Measurements from ENCODE around the gene ABLIM2. TPM values are rescaled to one million over a fixed set of nuclear protein-coding genes. Genes with fewer than 3 reads are reported as not detected.

ABLIM2 gene
- total and polyA plus RNA-seq, 2 of the 13 experiments (the other 11 are each of a cell fraction or from before 2014, with no cell fraction given), result 0.20 to 0.37 TPM

DNA sequence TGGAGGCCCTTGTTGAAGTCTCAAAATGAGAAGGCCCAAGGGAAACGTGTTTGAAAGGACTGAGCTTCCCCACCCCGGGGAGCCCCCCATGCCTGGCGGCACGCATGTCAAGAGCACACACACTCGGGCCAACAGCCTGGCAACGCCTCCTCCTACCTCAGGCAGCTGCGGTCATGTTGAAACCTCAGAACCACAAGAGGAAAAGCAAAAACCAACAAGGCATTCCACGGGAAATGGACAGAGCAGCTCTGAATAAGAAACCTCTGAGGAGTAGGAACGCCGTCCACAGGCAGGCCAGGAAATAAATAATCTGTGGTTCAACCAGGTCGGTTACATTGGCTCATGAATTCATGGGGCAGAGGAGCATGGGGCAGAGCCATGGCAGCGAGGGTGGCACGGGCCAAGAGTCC lies 123.2 kb downstream of the ABLIM2 start:
- H3K4me3 ChIP-seq (replicated peaks in 1 of 3; ENCODE audit: insufficient read depth in 1 of 3, low read depth in 2 of 3, low read length in 3 of 3), result no peak overlapping the region
- POLR2A ChIA-PET, result no interaction called here

DNA sequence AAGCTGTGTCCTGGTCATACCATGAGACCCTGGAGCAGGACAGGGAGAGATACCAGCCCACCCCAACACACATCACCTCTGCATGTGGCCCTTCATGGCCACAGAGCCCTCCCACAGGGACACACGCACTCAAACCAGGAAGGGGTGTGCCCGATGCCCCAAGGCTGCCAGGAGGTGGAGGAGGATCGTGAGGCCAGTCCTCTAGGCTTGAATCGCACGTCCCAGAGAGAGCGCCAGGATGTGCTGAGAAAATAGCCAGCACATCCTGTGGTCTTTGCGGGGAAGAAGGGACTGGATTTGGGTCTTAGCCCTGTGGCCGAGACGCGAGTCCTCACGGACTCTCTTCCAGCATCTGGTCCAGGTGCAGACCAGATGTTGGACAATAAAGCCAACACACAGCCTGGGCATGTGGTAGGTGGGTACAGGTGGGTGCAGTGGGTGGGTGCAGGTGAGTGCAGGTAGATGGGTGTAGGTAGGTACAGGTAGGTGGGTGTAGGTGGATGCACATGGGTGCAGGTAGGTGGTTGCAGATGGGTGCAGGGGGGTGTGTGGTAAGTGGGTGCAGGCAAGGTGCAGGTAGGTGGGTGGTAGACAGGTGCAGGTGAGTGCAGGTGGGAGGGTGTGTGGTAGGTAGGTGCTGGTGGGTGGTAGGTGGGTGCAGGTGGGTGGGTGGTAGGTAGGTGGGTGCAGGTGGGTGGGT lies 124.6 kb downstream of the ABLIM2 start:
- no peak for FAIRE-seq
- no TSS peak for BruUV-seq (replicated peaks)
- Histone ChIP-seq H3K9ac (ENCODE audit: insufficient read depth, low read depth, low read length) (no peak overlapping the region), H3K36me3 (replicated peaks in 1 of 2; ENCODE audit: control insufficient read depth in 1 of 2, insufficient read depth in 2 of 2, low read length in 2 of 2) (no peaks in the 10 kb centered on the region), H3K4me1 (ENCODE audit: insufficient read depth, low read length) (peaks cover 22% of the 10 kb centered on the region; the same call in 1 of the 2 replicates), H3K4me2 (ENCODE audit: low read depth, low read length) (no peak overlapping the region), H3K9me3 (ENCODE audit: low read length) (no peaks in the 10 kb centered on the region), H3K79me2 (ENCODE audit: insufficient read depth, low read length) (no peaks in the 10 kb centered on the region), H2AFZ (ENCODE audit: low read length) (no peak overlapping the region), H3K27me3 (ENCODE audit: control insufficient read depth in 1 of 2, insufficient read depth in 2 of 2, low read length in 2 of 2) (peaks cover 5 to 40% of the 10 kb centered on the region in 2 experiments), H4K20me1 (ENCODE audit: insufficient read depth, low read length) (no peaks in the 10 kb centered on the region), H3K4me3 (replicated peaks in 1 of 3; ENCODE audit: insufficient read depth in 1 of 3, low read depth in 2 of 3, low read length in 3 of 3) (no peak overlapping the region), H3K27ac (ENCODE audit: extremely low read length, insufficient read depth, low read length) (no peak overlapping the region)
- intact Hi-C loops (cut with micrococcal nuclease; ENCODE audit: unreplicated experiment) (no loop called here), in situ Hi-C loops (cut with HindIII; ENCODE audit: extremely low pct_ligation_motif_present, low pct_unique_long_range_greater_than_20kb) (no loop called here)
- CTCF ChIA-PET (ENCODE audit: low intra/inter-chr PET ratio, low total read pairs), result no interaction called here
- no peak for TF ChIP-seq MXD1 (CRISPR knock-in tag; IDR thresholded peaks at IDR 0.05)
- TF ChIP-seq PHB2 (IDR thresholded peaks at IDR 0.05; ENCODE audit: partially characterized antibody), result no peak
- POLR2A ChIA-PET, result no interaction called here
- no peak for ATAC-seq
- 65% methylated on average over 10 of the region's 11 CpGs for WGBS (ENCODE audit: low lambda C conversion rate)
- no peak for DNase-seq (ENCODE audit: low spot score)

More for the DNA sequence above, 123.2 kb downstream of the ABLIM2 start:
- peaks cover 8 to 28% of the 10 kb centered on the region in 2 experiments; a peak in 3 of 5 replicates for H3K27me3 ChIP-seq (ENCODE audit: control insufficient read depth in 1 of 2, insufficient read depth in 2 of 2, low read length in 2 of 2)
- no peak overlapping the region for H3K27ac ChIP-seq (ENCODE audit: extremely low read length, insufficient read depth, low read length)
- in situ Hi-C loops (cut with HindIII; ENCODE audit: extremely low pct_ligation_motif_present, low pct_unique_long_range_greater_than_20kb), result no loop called here
- DNase-seq (ENCODE audit: low spot score), result no peak
- H3K9me3 ChIP-seq (ENCODE audit: low read length), result no peaks in the 10 kb centered on the region
- CTCF ChIA-PET (ENCODE audit: low intra/inter-chr PET ratio, low total read pairs), result no interaction called here
- no peak overlapping the region for H3K4me2 ChIP-seq (ENCODE audit: low read depth, low read length)
- H2AFZ ChIP-seq (ENCODE audit: low read length), result no peak overlapping the region
- TF ChIP-seq ZNF598 (CRISPR knock-in tag; IDR thresholded peaks at IDR 0.05; ENCODE audit: borderline replicate concordance) (no peak), CCDC6 (CRISPR knock-in tag; IDR thresholded peaks at IDR 0.05) (no peak), JUND (CRISPR knock-in tag; IDR thresholded peaks at IDR 0.05) (no peak)
- TF ChIP-seq, protein P1, sequence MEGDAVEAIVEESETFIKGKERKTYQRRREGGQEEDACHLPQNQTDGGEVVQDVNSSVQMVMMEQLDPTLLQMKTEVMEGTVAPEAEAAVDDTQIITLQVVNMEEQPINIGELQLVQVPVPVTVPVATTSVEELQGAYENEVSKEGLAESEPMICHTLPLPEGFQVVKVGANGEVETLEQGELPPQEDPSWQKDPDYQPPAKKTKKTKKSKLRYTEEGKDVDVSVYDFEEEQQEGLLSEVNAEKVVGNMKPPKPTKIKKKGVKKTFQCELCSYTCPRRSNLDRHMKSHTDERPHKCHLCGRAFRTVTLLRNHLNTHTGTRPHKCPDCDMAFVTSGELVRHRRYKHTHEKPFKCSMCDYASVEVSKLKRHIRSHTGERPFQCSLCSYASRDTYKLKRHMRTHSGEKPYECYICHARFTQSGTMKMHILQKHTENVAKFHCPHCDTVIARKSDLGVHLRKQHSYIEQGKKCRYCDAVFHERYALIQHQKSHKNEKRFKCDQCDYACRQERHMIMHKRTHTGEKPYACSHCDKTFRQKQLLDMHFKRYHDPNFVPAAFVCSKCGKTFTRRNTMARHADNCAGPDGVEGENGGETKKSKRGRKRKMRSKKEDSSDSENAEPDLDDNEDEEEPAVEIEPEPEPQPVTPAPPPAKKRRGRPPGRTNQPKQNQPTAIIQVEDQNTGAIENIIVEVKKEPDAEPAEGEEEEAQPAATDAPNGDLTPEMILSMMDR (CRISPR knock-in tag; IDR thresholded peaks at IDR 0.05), result no peak
- H4K20me1 ChIP-seq (ENCODE audit: insufficient read depth, low read length), result no peaks in the 10 kb centered on the region
- no peaks in the 10 kb centered on the region for H3K36me3 ChIP-seq (replicated peaks in 1 of 2; ENCODE audit: control insufficient read depth in 1 of 2, insufficient read depth in 2 of 2, low read length in 2 of 2)
- BruUV-seq (replicated peaks), result no TSS peak
- no peak for FAIRE-seq
- H3K4me1 ChIP-seq (ENCODE audit: insufficient read depth, low read length), result peaks cover 17% of the 10 kb centered on the region; the same call in 1 of the 2 replicates
- intact Hi-C loops (cut with micrococcal nuclease; ENCODE audit: unreplicated experiment), result no loop called here
- ATAC-seq, result no peak
- WGBS (ENCODE audit: low lambda C conversion rate), result 13% methylated on average over 9 of the region's 13 CpGs
- H3K9ac ChIP-seq (ENCODE audit: insufficient read depth, low read depth, low read length), result no peak overlapping the region
- no peaks in the 10 kb centered on the region for H3K79me2 ChIP-seq (ENCODE audit: insufficient read depth, low read length)

Data from HepG2 (cell line).